GM18858 (cell line): ENCODE measurements around the gene EML1.
A peak's percentile ranks its signal among the peaks of the same experiment; 100 is the strongest.

Experiments used
- ATAC-seq: cut with Tn5 transposase; IDR thresholded peaks from one replicate; pipeline ENCODE4 v1.9.1; 2021; ENCODE audit not compliant: unreplicated experiment

The EML1 gene

DNA sequence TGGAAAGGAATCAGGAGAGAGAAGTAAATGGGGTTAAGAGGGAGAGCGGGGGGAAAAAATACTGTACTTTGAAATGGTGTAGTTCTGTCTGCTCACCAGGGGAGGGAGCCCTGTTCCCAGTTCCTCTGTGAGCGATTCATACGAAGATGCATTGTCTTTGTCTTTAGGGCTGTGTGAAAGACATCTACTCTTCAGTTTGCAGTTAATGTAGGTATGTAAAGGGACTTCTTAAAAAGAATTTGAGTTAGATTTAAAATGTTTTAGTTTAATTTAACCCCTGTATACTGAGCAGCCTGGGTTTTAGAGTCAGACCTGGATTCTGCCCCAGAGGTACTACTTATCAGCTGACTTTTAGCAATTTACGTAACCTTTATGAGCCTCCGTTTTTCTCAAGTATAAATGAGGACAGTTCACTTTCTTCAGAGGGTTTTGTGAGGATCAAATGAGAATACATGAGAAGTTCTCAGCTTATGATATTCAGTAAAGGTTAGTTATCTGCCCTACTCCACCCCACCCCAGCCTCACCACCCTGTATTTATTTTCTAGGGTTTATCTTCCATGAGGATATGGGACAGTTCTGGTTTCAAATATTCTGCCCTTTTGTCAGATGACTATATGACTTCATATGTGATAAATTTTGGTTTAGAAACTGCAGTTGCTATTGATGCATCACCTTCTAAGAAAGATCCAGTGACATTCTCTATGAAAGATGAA, 189.5 kb downstream of the EML1 start:
- ATAC-seq: peak; percentile 69

GRCh38 chr14:99983251-99984015, 190.2 kb downstream of the EML1 start:
- ATAC-seq: no peak

GRCh38 chr14:99984036-99984435, 190.8 kb downstream of the EML1 start:
- no peak for ATAC-seq

- no peak for ATAC-seq
Observed at GRCh38 chr14:99986396-99986795, 193.2 kb downstream of the EML1 start.

GRCh38 chr14:99989032-99989431, 195.8 kb downstream of the EML1 start:
- no peak for ATAC-seq

GRCh38 chr14:99990268-99991170, 197.3 kb downstream of the EML1 start:
- no peak for ATAC-seq

DNA sequence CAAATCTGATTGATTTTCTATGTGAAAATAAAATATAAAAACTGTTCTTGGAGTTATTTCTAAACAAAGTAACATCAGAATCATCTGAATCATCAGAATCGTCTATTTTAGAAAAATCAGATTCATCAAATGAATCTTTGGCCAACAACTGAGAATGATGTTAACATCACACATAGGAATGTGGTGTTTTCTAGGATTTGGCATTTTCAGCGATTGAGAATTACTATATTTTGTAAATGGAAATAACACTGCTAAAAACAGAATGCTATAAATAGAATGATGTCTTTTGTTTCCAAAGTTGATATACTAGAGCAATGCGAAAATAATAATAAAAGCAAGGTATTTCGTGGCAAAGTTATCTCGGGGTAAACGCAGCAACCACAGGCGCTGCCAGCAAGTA, 198.1 kb downstream of the EML1 start:
- ATAC-seq: no peak
